Activated CD4-positive, alpha-beta memory T cell treated with anti-CD3 and anti-CD28 coated beads, Interleukin-2, amount 10 ng/mL, durations not matched to agents 7 days and 5 days (primary cell): ENCODE measurements around the gene RGS18. TPM values are rescaled to one million over a fixed set of nuclear protein-coding genes. Genes with fewer than 3 reads are reported as not detected.
"Not testable (repeated sequence)": the region's sequence is repeated elsewhere in the genome, so short reads cannot be mapped to it uniquely, and the experiment has no call there.

ENCODE experiments used
- CTCF ChIA-PET: fragments of 350-600 bp; sonication (Branson Sonifier 250); formaldehyde crosslinking; loops from one replicate; lab custom pipeline; 2021; ENCODE audit warnings: antibody characterized with exemption, inconsistent platforms; lab: Charles Lee
- POLR2A ChIA-PET: fragments of 350-600 bp; sonication (Branson Sonifier 250); formaldehyde crosslinking; loops from one replicate; lab custom pipeline; 2021; ENCODE audit warnings: antibody characterized with exemption; lab: Charles Lee
- DNase-seq: peaks from one replicate; pipeline ENCODE4 v3.0.0-alpha.2; 2020
- H3K27ac Mint-ChIP-seq: one replicate; pipeline ENCODE4 v1.8.0; 2021; ENCODE audit warnings: mild to moderate bottlenecking, mixed read lengths
- H3K27me3 Mint-ChIP-seq: one replicate; pipeline ENCODE4 v1.8.0; 2021; ENCODE audit warnings: mixed read lengths
- H3K36me3 Mint-ChIP-seq: one replicate; pipeline ENCODE4 v1.8.0; 2021; ENCODE audit warnings: low read depth, mixed read lengths
- H3K4me1 Mint-ChIP-seq: one replicate; pipeline ENCODE4 v1.8.0; 2021; ENCODE audit warnings: mixed read lengths
- H3K4me3 Mint-ChIP-seq: one replicate; pipeline ENCODE4 v1.8.0; 2021; ENCODE audit warnings: mild to moderate bottlenecking, mixed read lengths
- H3K9me3 Mint-ChIP-seq: one replicate; pipeline ENCODE4 v1.8.0; 2021; ENCODE audit warnings: mixed read lengths
- total RNA-seq, 2 experiments: library from RNA; stranded (reverse); gene quantifications; one replicate each; pipeline ENCODE4 v1.2.3, GENCODE V29; 2021

The RGS18 gene
- total RNA-seq, 2 experiments from 2014 or later, result 0.28 to 0.80 TPM

DNA sequence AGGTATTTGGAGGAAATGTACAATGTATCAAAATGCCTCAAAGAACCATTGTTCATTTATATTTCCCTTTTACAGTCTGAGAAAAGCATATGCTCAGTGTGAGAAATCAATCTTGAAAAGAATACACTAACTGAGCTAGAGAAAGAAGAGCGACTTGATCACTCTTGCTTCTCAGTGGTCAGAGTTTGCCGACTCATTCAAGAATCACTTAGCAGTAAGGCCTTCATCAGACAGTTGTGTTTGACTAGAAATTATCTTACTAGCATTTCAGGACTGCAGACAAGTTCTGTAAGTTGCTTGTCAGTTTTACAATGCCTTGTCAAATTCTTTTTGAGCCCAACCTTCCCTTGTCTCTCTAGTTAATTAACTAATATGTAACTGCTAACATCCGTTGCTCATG is 12.9 kb downstream of the RGS18 start:
- ChIA-PET CTCF (no interaction called here), POLR2A (no interaction called here)
- H3K27ac Mint-ChIP-seq, result no peak overlapping the region
- H3K4me1 Mint-ChIP-seq, result no peaks in the 10 kb centered on the region
- no peaks in the 10 kb centered on the region for H3K36me3 Mint-ChIP-seq
- no peak overlapping the region for H3K4me3 Mint-ChIP-seq
- H3K9me3 Mint-ChIP-seq, result no peaks in the 10 kb centered on the region
- DNase-seq, result no peak
- H3K27me3 Mint-ChIP-seq, result no peaks in the 10 kb centered on the region

DNA sequence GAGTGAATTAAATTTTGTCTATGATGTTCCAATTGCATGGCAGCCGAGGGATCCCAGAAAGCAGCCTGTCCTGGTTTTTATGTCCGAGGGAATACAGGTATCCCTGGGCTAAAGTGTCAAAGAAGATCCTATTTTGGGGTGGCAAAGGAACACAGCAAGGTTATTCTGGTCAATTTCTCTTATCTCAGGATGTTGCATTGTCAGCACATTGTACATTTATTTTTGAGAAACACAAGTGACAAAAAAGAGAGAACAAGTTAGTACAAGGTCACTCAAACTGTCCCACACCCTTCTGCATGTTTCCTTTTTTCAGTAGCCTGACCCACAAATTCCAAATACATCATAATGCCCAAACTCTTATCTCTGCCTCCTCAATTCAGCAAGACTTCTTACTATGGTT is 17.7 kb downstream of the RGS18 start:
- CTCF ChIA-PET, result no interaction called here
- H3K27me3 Mint-ChIP-seq, result no peaks in the 10 kb centered on the region
- H3K9me3 Mint-ChIP-seq, result no peaks in the 10 kb centered on the region
- H3K27ac Mint-ChIP-seq, result no peak overlapping the region
- POLR2A ChIA-PET, result no interaction called here
- H3K4me3 Mint-ChIP-seq, result no peak overlapping the region
- H3K36me3 Mint-ChIP-seq, result no peaks in the 10 kb centered on the region
- no peak for DNase-seq
- no peaks in the 10 kb centered on the region for H3K4me1 Mint-ChIP-seq

DNA sequence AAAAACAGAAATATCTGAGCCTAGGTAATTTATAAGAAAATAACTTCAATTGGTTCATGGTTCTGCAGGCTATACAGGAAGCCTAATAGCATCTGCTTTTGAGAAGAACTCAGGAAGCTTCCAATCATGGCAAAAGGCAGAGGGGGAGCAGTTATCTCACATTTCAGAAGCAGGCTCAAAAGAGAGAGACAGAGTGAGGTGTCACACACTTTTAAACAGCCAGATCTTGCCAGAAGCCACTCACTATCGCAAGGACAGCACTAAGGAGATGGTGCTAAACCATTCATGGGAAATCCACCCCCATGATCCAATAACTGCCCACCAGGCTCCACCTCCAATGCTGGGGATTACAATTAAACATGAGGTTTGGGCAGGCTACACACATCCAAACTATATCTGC is 25.5 kb downstream of the RGS18 start:
- Mint-ChIP-seq H3K36me3 (no peaks in the 10 kb centered on the region), H3K4me3 (no peak overlapping the region), H3K27ac (no peak overlapping the region), H3K4me1 (no peaks in the 10 kb centered on the region), H3K27me3 (no peaks in the 10 kb centered on the region), H3K9me3 (no peaks in the 10 kb centered on the region)
- POLR2A ChIA-PET, result no interaction called here
- CTCF ChIA-PET, result no interaction called here
- no peak for DNase-seq

DNA sequence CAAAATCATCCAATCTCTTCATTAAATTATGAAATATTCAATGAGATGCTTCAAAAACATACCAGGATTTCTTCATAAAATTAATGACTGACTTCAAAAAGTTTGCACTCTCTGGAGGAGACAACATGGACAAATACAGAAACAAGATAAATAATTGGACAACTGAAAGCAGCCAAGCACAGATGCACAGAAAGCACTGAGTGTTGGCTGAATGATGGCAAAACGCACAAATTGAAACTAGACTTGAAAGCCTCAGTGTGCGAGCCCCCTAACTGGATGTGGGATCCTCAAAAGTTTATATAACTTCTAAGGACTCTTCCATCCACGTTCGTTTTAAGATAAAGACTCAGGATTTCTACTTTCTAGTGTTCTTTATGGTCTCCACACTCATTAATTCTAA is 27.9 kb downstream of the RGS18 start:
- Mint-ChIP-seq H3K9me3 (no peaks in the 10 kb centered on the region), H3K4me1 (no peaks in the 10 kb centered on the region), H3K27me3 (no peaks in the 10 kb centered on the region), H3K36me3 (no peaks in the 10 kb centered on the region), H3K4me3 (no peak overlapping the region), H3K27ac (no peak overlapping the region)
- no peak for DNase-seq
- POLR2A ChIA-PET, result no interaction called here
- CTCF ChIA-PET, result no interaction called here

DNA sequence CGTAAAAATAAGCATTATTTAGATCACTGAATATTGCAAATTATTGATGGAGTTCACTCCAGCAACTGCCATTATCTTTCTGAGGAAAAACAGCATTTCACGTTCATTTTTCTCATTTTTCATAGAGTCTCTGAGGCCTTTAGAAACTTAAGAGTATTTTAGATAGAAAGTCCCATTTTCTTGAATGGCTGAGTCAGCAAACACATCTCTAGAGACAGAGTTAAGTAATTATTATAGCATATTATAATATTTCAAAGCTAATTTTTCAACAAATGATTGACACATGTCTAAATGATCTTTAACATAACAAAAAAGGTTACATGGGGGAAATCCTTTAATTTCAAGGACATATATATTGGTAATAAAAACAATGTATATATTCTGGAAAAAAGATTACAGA is 31.8 kb downstream of the RGS18 start:
- Mint-ChIP-seq H3K27ac (no peak overlapping the region), H3K9me3 (no peaks in the 10 kb centered on the region), H3K27me3 (no peaks in the 10 kb centered on the region), H3K4me1 (no peaks in the 10 kb centered on the region), H3K4me3 (no peak overlapping the region), H3K36me3 (no peaks in the 10 kb centered on the region)
- ChIA-PET POLR2A (no interaction called here), CTCF (no interaction called here)
- no peak for DNase-seq

DNA sequence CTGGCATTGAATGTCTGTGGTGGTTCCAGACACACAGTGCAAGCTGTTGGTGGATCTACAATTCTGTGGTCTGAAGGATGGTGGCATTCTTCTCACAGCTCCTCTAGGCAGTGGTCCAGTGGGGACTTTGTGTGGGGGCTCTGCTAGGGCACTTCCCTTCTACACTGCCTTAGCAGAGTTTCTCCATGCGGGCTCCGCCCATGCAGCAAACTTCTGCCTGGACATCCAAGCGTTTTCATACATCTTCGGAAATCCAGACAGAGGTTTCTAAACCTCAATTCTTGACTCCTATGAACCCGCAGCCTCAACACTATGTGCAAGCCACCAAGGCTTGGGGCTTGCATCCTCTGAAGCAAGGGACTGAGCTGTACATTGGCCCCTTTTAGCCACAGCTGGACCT is 43.0 kb downstream of the RGS18 start:
- no peaks in the 10 kb centered on the region for H3K36me3 Mint-ChIP-seq
- no peak overlapping the region for H3K4me3 Mint-ChIP-seq
- POLR2A ChIA-PET, result no interaction called here
- H3K4me1 Mint-ChIP-seq, result no peaks in the 10 kb centered on the region
- no peak overlapping the region for H3K27ac Mint-ChIP-seq
- CTCF ChIA-PET, result no interaction called here
- no peak for DNase-seq
- peaks cover 15% of the 10 kb centered on the region for H3K9me3 Mint-ChIP-seq
- no peaks in the 10 kb centered on the region for H3K27me3 Mint-ChIP-seq

DNA sequence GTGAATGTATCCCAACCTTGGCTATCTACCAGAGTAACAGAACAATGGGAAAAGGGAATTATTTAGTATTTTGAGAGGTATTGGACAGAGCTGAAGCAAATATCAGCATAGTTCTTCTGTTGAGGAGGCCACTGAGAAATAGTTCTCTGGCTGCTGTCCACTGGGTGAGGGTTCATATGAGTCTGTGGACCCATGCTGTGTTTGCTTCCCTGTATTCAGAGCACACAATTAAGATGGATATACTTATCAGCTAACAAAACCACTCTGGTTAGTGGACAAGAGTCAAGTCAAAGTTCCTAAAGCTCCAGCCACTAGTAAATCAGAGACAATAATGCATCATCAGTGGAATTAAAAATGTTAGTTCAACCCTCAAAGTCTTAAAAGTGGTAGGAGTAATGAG is 66.1 kb downstream of the RGS18 start:
- Mint-ChIP-seq H3K27ac (no peak overlapping the region), H3K4me1 (peaks cover 2% of the 10 kb centered on the region), H3K36me3 (no peaks in the 10 kb centered on the region), H3K27me3 (no peaks in the 10 kb centered on the region), H3K4me3 (no peak overlapping the region), H3K9me3 (peaks cover 5% of the 10 kb centered on the region)
- ChIA-PET POLR2A (no interaction called here), CTCF (no interaction called here)
- DNase-seq, result no peak

DNA sequence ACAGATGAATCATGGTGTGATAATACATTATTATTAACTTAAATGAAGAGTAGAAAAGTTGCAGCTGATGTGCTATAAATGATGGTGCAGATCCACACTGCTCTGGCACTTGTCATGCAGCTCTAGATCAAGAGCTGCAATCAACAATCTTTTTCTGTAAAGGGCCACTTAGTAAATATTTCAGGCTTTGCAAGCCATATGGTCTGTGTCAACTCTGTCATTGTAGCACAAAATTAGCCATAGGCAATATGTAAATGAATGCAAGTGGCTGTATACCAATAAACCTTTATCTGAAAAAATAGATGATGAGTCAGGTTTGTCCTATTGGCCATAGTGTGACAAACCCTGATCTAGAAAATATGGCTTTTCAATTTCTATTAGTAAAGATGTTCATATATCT is 66.6 kb downstream of the RGS18 start:
- no peak overlapping the region for H3K4me3 Mint-ChIP-seq
- CTCF ChIA-PET, result no interaction called here

DNA sequence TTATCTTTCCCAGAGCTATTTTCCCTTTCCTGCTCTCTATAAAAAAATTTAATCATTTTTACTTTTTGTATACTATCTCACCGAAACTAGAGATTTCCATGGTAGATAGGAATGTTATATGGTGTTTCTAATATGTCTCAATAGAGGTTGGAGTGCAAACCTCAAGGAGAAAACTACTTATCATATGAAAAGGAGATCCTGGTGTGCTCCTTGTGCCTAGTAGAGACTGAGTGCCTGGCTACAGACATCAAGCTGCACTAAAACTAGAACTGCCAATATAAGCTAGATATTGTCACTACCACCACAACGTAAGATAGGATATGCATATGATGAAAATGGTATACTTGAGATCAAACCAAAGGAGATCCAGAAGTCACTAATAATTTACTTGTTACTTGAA is 67.0 kb downstream of the RGS18 start:
- Mint-ChIP-seq H3K36me3 (no peaks in the 10 kb centered on the region), H3K4me1 (peaks cover 2% of the 10 kb centered on the region), H3K27me3 (no peaks in the 10 kb centered on the region), H3K9me3 (peaks cover 5% of the 10 kb centered on the region), H3K4me3 (no peak overlapping the region), H3K27ac (no peak overlapping the region)
- no peak for DNase-seq
- ChIA-PET CTCF (no interaction called here), POLR2A (no interaction called here)

More for the DNA sequence above, 66.6 kb downstream of the RGS18 start:
- no peaks in the 10 kb centered on the region for H3K36me3 Mint-ChIP-seq
- no peak overlapping the region for H3K27ac Mint-ChIP-seq
- no peaks in the 10 kb centered on the region for H3K27me3 Mint-ChIP-seq
- DNase-seq, result no peak
- peaks cover 2% of the 10 kb centered on the region for H3K4me1 Mint-ChIP-seq
- POLR2A ChIA-PET, result no interaction called here
- peaks cover 5% of the 10 kb centered on the region for H3K9me3 Mint-ChIP-seq

DNA sequence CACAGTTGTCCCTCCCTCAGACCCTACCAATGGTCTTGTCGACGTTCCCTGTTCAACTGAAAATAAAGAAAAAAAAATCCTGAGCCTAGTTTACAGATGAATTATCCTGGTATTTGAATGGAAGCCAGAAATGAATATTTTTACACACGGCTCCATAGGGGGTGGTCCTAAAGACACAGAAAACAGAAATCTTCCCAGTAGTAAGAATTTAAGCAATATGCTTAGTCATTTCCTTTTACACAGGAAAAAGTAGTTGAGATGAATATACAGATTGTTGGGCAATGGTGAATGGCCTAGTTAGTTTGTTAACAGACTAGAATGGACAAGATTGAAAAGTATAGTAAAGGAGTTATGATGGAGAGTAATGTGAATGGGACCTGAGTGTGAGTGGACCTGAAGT is 67.4 kb downstream of the RGS18 start:
- no peaks in the 10 kb centered on the region for H3K27me3 Mint-ChIP-seq
- H3K4me3 Mint-ChIP-seq, result no peak overlapping the region
- no peak overlapping the region for H3K27ac Mint-ChIP-seq
- POLR2A ChIA-PET, result no interaction called here
- H3K4me1 Mint-ChIP-seq, result peaks cover 2% of the 10 kb centered on the region
- H3K9me3 Mint-ChIP-seq, result peaks cover 5% of the 10 kb centered on the region
- no peak for DNase-seq
- CTCF ChIA-PET, result no interaction called here
- H3K36me3 Mint-ChIP-seq, result no peaks in the 10 kb centered on the region

DNA sequence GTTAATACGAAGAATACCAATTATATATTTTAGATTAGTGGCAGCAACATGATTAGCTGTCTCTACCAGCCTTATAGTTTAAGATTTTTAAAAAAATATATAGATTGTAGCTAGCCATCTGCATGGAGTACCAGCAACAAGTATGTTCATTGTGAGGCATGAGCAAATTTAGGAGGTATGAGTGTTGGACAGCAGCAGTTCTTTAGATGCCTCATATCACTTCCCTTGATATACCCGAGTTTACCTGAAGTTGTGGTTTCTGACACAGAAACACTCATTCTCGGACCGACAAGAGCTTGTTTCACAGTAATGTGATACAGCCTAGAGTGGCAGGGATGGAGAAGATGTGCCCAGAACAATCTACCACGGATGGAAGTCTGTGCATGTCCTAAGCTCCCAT is 69.1 kb downstream of the RGS18 start:
- DNase-seq, result no peak
- ChIA-PET POLR2A (no interaction called here), CTCF (no interaction called here)
- Mint-ChIP-seq H3K27ac (no peak overlapping the region), H3K4me1 (peaks cover 2% of the 10 kb centered on the region), H3K27me3 (no peaks in the 10 kb centered on the region), H3K4me3 (no peak overlapping the region), H3K9me3 (peaks cover 5% of the 10 kb centered on the region), H3K36me3 (no peaks in the 10 kb centered on the region)

DNA sequence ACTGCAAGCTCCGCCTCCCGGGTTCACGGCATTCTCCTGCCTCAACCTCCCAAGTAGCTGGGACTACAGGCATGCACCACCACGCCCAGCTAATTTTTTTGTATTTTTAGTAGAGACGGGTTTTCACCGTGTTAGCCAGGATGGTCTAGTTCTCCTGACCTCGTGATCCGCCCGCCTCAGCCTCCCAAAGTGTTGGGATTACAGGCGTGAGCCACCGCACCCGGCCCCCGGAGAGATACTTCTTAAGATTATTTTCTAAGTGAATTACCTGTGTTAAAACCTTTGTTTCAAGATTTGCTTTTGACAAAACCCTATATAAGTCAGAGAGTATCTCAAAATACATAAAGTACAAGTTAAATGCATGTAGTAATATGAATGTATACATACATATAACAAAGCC is 69.7 kb downstream of the RGS18 start:
- H3K4me3 Mint-ChIP-seq, H3K9me3 Mint-ChIP-seq, H3K27ac Mint-ChIP-seq, DNase-seq, H3K36me3 Mint-ChIP-seq, POLR2A ChIA-PET, CTCF ChIA-PET, H3K4me1 Mint-ChIP-seq, H3K27me3 Mint-ChIP-seq: not testable (repeated sequence)

DNA sequence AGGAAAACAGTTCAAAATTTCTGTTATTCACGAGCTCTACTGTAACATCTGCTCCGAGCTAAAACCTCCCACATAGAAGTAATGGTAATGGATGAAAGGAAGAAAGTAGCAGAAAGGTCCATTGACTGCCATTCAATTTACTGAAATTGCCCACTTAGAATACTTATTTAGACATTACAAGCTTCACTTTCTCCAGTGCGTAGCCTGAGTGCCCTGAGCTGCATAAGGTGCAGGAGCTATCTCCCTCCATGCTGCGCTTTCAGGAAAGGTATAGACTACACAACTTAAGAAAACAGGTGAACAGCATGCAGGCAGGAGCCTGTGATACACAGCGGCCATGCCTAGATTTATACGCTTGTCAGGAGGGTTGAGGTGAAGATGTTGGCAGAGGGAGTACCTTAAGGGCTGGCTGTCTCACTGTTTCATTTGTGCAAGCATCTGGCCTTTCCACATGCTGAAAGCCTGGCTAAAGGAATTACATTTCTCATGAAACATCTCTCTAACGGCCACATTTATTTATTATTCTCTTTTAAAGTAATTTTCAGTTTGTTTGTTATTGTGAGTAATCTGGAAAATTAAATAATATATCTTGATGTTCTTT is 74.7 kb downstream of the RGS18 start:
- Mint-ChIP-seq H3K4me1 (no peaks in the 10 kb centered on the region), H3K27me3 (no peaks in the 10 kb centered on the region), H3K9me3 (peaks cover 3% of the 10 kb centered on the region), H3K36me3 (no peaks in the 10 kb centered on the region), H3K27ac (no peak overlapping the region), H3K4me3 (no peak overlapping the region)
- ChIA-PET POLR2A (no interaction called here), CTCF (no interaction called here)
- no peak for DNase-seq

DNA sequence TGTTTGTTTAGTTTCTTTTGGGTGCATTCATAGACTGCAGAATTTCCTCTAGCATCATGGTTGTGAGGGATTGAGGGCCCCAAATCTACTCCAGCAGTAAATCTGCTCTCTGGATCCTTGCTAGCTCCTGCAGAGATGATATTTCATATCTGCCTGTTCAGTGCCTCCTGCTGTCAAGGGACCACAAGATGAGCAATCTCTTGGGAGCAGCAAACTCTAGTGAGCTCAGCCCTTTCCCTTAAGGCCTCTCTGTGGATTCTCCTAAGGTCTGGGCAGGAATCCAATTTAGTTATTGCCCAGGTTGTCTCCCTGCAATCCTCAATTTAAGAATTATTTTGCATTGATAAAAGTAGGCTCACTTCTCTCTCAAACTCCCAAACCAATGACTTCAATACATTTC is 76.9 kb downstream of the RGS18 start:
- CTCF ChIA-PET, result no interaction called here
- Mint-ChIP-seq H3K36me3 (no peaks in the 10 kb centered on the region), H3K9me3 (no peaks in the 10 kb centered on the region), H3K27ac (no peak overlapping the region), H3K4me1 (no peaks in the 10 kb centered on the region), H3K4me3 (no peak overlapping the region), H3K27me3 (no peaks in the 10 kb centered on the region)
- DNase-seq, result no peak
- POLR2A ChIA-PET, result no interaction called here
